Transverse colon (tissue), 3 donors: ENCODE data around the gene PTPRJ.

Experiments
- POLR2A ChIP-seq: fragments of 450-650 bp; IDR thresholded peaks from one replicate; pipeline ENCODE4 v1.6.1; 2016; ENCODE audit warnings: antibody characterized with exemption, mild to moderate bottlenecking, moderate library complexity
- POLR2AphosphoS5 ChIP-seq, 3 donors: sonication (generic); formaldehyde crosslinking; IDR thresholded peaks; one replicate each; pipeline ENCODE4 v1.6.1; 2016; ENCODE audit warnings: antibody characterized with exemption in 3 of 3

GRCh38 chr11:47989779-47990178, 9.4 kb downstream of the PTPRJ start:
- no peak for TF ChIP-seq POLR2A
- TF ChIP-seq POLR2AphosphoS5 (IDR thresholded peaks at IDR 0.05) = no peak
